ENCODE results near the gene UBQLN2. TPM values are rescaled to one million over a fixed set of nuclear protein-coding genes. Genes with fewer than 3 reads are reported as not detected.

The UBQLN2 gene
- total and polyA plus RNA-seq, 3 donors from 2014 or later = 11.5 to 17.3 (median 12.8) TPM

- intact Hi-C loops (cut with DNase I; ENCODE audit: low total_unique reads) = no loop called here
- 87 to 97% methylated on average over 4 of the region's 4 CpGs for WGBS, 2 donors
These were observed 8.6 kb upstream of the UBQLN2 start for GRCh38 chrX:56554870-56555269.

GRCh38 chrX:56557376-56557929, 6.0 kb upstream of the UBQLN2 start:
- no peak for DNase-seq
- H3K4me1 ChIP-seq = no peaks in the 10 kb centered on the region
- H3K9me3 ChIP-seq = no peaks in the 10 kb centered on the region
- no peaks in the 10 kb centered on the region for H3K36me3 ChIP-seq (ENCODE audit: low read depth, missing control alignments)
- H3K27ac ChIP-seq = no peak overlapping the region
- intact Hi-C loops (cut with DNase I; ENCODE audit: low total_unique reads) = no loop called here
- WGBS, 2 donors = 94 to 100% methylated on average over 2 of the region's 2 CpGs
- H3K27me3 ChIP-seq = no peaks in the 10 kb centered on the region
- TF ChIP-seq CTCF (IDR thresholded peaks at IDR 0.05) (no peak), POLR2A (IDR thresholded peaks at IDR 0.05) (no peak)
- no peak overlapping the region for H3K4me3 ChIP-seq

More at GRCh38 chrX:56554870-56555269, 8.6 kb upstream of the UBQLN2 start:
- no peak for TF ChIP-seq CTCF (IDR thresholded peaks at IDR 0.05)
- no peak for TF ChIP-seq POLR2A (IDR thresholded peaks at IDR 0.05)
- no peaks in the 10 kb centered on the region for H3K4me1 ChIP-seq
- H3K27me3 ChIP-seq = no peaks in the 10 kb centered on the region
- H3K36me3 ChIP-seq (ENCODE audit: low read depth, missing control alignments) = no peaks in the 10 kb centered on the region
- no peak for DNase-seq
- H3K9me3 ChIP-seq = no peaks in the 10 kb centered on the region
- H3K27ac ChIP-seq = no peak overlapping the region
- H3K4me3 ChIP-seq = no peak overlapping the region

GRCh38 chrX:56564164-56564885, 898 bp downstream of the UBQLN2 start:
- no peak for TF ChIP-seq POLR2A (IDR thresholded peaks at IDR 0.05)
- TF ChIP-seq CTCF (IDR thresholded peaks at IDR 0.05) = no peak
- Histone ChIP-seq H3K27ac (peak overlapping the region; percentile 95 to 97), H3K4me3 (peak overlapping the region; percentile 61 to 80), H3K4me1 (no peaks in the 10 kb centered on the region), H3K36me3 (ENCODE audit: low read depth, missing control alignments) (no peaks in the 10 kb centered on the region), H3K9me3 (no peaks in the 10 kb centered on the region), H3K27me3 (no peaks in the 10 kb centered on the region)
- WGBS, 2 donors = 0 to 3% methylated on average over 6 to 18 of the region's 23 CpGs
- peak; percentile 23 for DNase-seq
- intact Hi-C loops (cut with DNase I; ENCODE audit: low total_unique reads) = no loop called here

DNA sequence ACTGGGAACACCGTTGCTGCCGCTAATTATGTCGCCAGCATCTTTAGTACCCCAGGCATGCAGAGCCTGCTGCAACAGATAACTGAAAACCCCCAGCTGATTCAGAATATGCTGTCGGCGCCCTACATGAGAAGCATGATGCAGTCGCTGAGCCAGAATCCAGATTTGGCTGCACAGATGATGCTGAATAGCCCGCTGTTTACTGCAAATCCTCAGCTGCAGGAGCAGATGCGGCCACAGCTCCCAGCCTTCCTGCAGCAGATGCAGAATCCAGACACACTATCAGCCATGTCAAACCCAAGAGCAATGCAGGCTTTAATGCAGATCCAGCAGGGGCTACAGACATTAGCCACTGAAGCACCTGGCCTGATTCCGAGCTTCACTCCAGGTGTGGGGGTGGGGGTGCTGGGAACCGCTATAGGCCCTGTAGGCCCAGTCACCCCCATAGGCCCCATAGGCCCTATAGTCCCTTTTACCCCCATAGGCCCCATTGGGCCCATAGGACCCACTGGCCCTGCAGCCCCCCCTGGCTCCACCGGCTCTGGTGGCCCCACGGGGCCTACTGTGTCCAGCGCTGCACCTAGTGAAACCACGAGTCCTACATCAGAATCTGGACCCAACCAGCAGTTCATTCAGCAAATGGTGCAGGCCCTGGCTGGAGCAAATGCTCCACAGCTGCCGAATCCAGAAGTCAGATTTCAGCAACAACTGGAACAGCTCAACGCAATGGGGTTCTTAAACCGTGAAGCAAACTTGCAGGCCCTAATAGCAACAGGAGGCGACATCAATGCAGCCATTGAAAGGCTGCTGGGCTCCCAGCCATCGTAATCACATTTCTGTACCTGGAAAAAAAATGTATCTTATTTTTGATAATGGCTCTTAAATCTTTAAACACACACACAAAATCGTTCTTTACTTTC, 1.8 kb downstream of the UBQLN2 start:
- Histone ChIP-seq H3K4me3 (peak overlapping the region; percentile 61 to 80), H3K27ac (no peak overlapping the region), H3K9me3 (no peaks in the 10 kb centered on the region), H3K36me3 (ENCODE audit: low read depth, missing control alignments) (no peaks in the 10 kb centered on the region), H3K27me3 (no peaks in the 10 kb centered on the region), H3K4me1 (no peaks in the 10 kb centered on the region)
- TF ChIP-seq POLR2A (IDR thresholded peaks at IDR 0.05) (no peak), CTCF (IDR thresholded peaks at IDR 0.05) (no peak)
- intact Hi-C loops (cut with DNase I; ENCODE audit: low total_unique reads) = no loop called here
- DNase-seq = peak; percentile 13
- 0 to 2% methylated on average over 6 to 16 of the region's 20 CpGs for WGBS, 2 donors
